ENCODE data around the gene PLPPR1. TPM values are rescaled to one million over a fixed set of nuclear protein-coding genes. Genes with fewer than 3 reads are reported as not detected.

PLPPR1 gene
- total RNA-seq = not detected in 2 replicates

DNA sequence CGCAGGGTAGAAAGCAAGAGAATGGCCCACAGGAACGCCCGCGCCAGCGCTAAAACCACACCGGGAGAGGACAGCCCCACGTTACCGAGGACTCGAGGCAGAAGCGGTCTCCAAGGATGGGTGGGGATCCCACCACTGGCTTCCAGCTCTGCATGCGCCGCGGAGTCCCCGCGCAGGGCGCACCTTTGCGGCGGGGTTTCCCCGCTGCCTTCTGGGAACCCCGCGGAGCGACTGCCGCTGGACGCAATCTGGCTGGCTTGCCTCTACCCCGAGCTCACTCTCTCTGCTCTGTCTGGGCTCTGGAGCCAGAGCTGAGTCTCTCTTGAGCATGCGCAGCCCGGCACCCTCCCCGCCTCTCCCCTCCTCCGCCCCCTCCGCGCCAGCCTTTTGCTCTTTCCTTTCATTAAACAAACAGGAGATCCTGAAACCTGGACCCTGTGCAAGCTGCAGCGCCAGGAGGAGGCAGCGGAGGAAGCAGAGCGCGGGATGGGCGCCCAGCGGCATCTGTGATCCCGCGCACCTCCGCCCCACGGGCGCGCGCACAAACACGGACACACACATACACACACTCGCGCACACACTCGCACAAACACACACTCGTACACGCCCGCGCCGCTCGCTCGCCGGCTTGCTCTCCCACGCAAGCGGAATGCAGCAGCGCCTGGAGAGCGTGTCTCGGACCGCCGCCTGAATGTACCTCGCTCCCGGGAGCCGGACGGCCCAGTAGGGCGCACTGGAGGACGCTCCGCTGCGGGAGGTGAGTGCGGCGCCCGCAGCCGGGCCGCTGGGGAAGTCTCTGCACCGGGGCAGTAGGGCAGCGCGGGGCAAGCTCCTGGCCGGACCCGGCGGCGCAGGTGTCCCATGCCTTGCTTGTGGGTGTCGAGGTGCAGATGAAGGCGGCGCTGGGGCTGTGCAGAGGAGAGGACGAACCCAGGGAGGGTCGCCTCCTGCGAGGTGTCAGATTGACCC lies at the start of gene PLPPR1:
Gene PLPPR1 (plus strand): TSS at position 382 of the 969 bp plus-strand sequence.

